AG04449 (cell line): ENCODE data around the gene ETF1.

Experiments used
- CTCF ChIA-PET: fragments of 350-600 bp; formaldehyde crosslinking; extraction: SDS; loops from one replicate; lab custom pipeline; 2021; ENCODE audit warnings: antibody characterized with exemption; lab: Yijun Ruan, JAX
- POLR2A ChIA-PET: fragments of 400-600, 350-600 bp; formaldehyde crosslinking; extraction: SDS; loops from one replicate; lab custom pipeline; 2020; ENCODE audit warnings: antibody characterized with exemption, inconsistent platforms; lab: Yijun Ruan, JAX
- DNase-seq: peaks from one replicate; pipeline ENCODE4 v3.0.0-alpha.2; 2010; ENCODE audit warnings: low read depth, low spot score
- H3K4me3 ChIP-seq: 2 replicates; pipeline ENCODE4 v1.5.1; 2011; ENCODE audit warnings: low read depth, mild to moderate bottlenecking, control low read depth, low read length
- CTCF ChIP-seq: IDR thresholded peaks from one replicate; pipeline ENCODE4 v1.5.1; 2011; ENCODE audit warnings: mild to moderate bottlenecking, moderate library complexity, low read length, control low read depth, inconsistent platforms; ENCODE audit not compliant: insufficient read depth; ENCODE audit errors: missing control alignments

Gene ETF1

GRCh38 chr5:138458856-138459255 is 84.2 kb downstream of the ETF1 start:
- CTCF ChIA-PET: interaction anchor here (1.0 to 19.1 kb wide), 3 partner anchors 7 to 84 kb away, joined by 3 to 407 read pairs (median 207); partner anchors contain the start of gene ETF1

DNA sequence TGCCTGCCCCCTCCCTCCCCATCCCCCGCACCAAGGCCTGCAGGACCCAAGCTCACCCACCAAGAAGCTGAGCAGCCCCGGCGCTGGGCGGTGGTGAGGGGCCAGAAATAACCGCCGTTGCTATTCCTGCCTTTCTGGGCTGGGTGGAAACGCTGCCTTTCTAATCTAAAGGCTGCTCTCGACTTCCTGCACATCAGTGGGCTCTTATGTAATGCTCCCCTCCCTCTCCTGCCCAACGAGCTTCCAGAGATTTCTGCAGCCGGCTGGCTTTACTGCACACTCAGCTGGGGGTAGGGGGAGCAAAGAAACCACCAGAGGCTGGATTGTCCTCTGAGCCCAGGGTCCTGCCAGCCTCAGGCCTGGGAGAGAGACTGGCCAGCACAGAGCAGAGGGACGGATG is 84.7 kb downstream of the ETF1 start:
- no peak for DNase-seq
- ChIA-PET CTCF (interaction anchor here (1.0 to 19.1 kb wide), 4 partner anchors 6 to 84 kb away, joined by 3 to 407 read pairs (median 105); partner anchors contain the start of gene ETF1), POLR2A (interaction anchor here (1.1 kb wide), 1 partner anchor 8 kb away, joined by 3 read pairs; no protein-coding TSS in a partner anchor)
- no peak for TF ChIP-seq CTCF
- no peak overlapping the region for H3K4me3 ChIP-seq

More at GRCh38 chr5:138458856-138459255, 84.2 kb downstream of the ETF1 start:
- H3K4me3 ChIP-seq: no peak overlapping the region
- TF ChIP-seq CTCF: no peak
- DNase-seq: no peak
- POLR2A ChIA-PET: interaction anchor here (1.0 to 1.1 kb wide), 2 partner anchors 8 to 20 kb away, joined by 3 to 4 read pairs; partner anchors contain the start of gene REEP2

DNA sequence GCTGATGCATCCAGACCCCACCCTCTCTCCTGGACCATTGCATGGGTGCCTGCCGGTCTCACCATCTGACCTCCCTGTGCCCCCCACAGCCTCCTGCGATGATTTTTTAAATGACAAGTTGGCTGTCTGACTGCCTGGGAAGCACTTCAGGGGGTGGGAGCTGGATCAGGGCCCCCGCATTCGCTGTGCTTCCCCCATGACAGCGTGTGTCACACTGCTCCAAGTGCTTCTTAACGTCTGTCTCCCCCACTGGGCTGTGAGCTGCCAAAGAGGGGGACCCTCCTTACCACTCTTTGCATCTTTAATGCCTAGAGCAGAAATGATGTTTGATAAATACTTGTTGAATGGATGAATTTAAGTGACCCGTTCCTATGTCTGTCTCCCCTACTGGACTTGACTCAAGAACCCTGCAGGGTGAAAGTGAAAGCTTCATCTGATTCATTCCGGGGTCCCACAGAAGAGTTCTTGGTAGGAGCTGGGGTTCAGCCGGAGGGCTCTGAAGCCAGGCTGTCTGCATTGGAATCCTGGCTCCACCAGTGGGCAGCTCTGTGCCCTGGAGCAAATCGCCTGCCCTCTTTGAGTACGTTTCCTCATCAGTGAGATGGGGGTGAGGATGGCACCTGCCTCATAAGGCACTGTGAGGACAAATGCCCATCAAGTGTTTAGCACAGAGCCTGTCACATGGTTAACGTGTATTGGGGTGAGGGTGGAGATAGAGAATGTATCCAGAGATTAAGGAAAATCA is 85.3 kb downstream of the ETF1 start:
- no peak for DNase-seq
- no peak overlapping the region for H3K4me3 ChIP-seq
- POLR2A ChIA-PET: interaction anchor here (1.1 kb wide), 1 partner anchor 9 kb away, joined by 3 read pairs; no protein-coding TSS in a partner anchor
- no peak for TF ChIP-seq CTCF
- CTCF ChIA-PET: interaction anchor here (1.0 to 19.1 kb wide), 6 partner anchors 5 to 85 kb away, joined by 3 to 407 read pairs (median 105); partner anchors contain the start of genes EGR1 and ETF1
